Measurements from ENCODE around the gene CMKLR1.

The CMKLR1 gene

GRCh38 chr12:108375986-108376663, 37.0 kb upstream of the CMKLR1 start:
- Histone ChIP-seq H2AFZ (no peak overlapping the region), H3K4me1 (no peaks in the 10 kb centered on the region), H3K27ac (no peak overlapping the region), H3K9ac (no peak overlapping the region), H3K4me3 (ENCODE audit: low read depth, low read length) (no peak overlapping the region), H3K4me2 (ENCODE audit: low read length) (no peak overlapping the region), H3K79me2 (no peaks in the 10 kb centered on the region), H3K36me3 (ENCODE audit: control insufficient read depth, insufficient read depth, low read length) (no peaks in the 10 kb centered on the region), H3K9me3 (ENCODE audit: control insufficient read depth, low read length) (no peaks in the 10 kb centered on the region), H3K27me3 (ENCODE audit: control insufficient read depth, insufficient read depth, low read length) (no peaks in the 10 kb centered on the region)
- TF ChIP-seq, protein P1, sequence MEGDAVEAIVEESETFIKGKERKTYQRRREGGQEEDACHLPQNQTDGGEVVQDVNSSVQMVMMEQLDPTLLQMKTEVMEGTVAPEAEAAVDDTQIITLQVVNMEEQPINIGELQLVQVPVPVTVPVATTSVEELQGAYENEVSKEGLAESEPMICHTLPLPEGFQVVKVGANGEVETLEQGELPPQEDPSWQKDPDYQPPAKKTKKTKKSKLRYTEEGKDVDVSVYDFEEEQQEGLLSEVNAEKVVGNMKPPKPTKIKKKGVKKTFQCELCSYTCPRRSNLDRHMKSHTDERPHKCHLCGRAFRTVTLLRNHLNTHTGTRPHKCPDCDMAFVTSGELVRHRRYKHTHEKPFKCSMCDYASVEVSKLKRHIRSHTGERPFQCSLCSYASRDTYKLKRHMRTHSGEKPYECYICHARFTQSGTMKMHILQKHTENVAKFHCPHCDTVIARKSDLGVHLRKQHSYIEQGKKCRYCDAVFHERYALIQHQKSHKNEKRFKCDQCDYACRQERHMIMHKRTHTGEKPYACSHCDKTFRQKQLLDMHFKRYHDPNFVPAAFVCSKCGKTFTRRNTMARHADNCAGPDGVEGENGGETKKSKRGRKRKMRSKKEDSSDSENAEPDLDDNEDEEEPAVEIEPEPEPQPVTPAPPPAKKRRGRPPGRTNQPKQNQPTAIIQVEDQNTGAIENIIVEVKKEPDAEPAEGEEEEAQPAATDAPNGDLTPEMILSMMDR (IDR thresholded peaks at IDR 0.05) = no peak

GRCh38 chr12:108374596-108375320, 35.6 kb upstream of the CMKLR1 start:
- H2AFZ ChIP-seq = no peak overlapping the region
- H3K4me1 ChIP-seq = no peaks in the 10 kb centered on the region
- no peaks in the 10 kb centered on the region for H3K36me3 ChIP-seq (ENCODE audit: control insufficient read depth, insufficient read depth, low read length)
- H3K9ac ChIP-seq = no peak overlapping the region
- H3K4me2 ChIP-seq (ENCODE audit: low read length) = no peak overlapping the region
- TF ChIP-seq, protein P1 (IDR thresholded peaks at IDR 0.05) = no peak
- no peak overlapping the region for H3K27ac ChIP-seq
- H3K27me3 ChIP-seq (ENCODE audit: control insufficient read depth, insufficient read depth, low read length) = no peaks in the 10 kb centered on the region
- no peaks in the 10 kb centered on the region for H3K9me3 ChIP-seq (ENCODE audit: control insufficient read depth, low read length)
- no peaks in the 10 kb centered on the region for H3K79me2 ChIP-seq
- H3K4me3 ChIP-seq (ENCODE audit: low read depth, low read length) = no peak overlapping the region

- H3K79me2 ChIP-seq = no peaks in the 10 kb centered on the region
- H3K4me1 ChIP-seq = no peaks in the 10 kb centered on the region
- H3K9ac ChIP-seq = no peak overlapping the region
- TF ChIP-seq, protein P1 (IDR thresholded peaks at IDR 0.05) = no peak
- H3K4me3 ChIP-seq (ENCODE audit: low read depth, low read length) = no peak overlapping the region
- H3K27me3 ChIP-seq (ENCODE audit: control insufficient read depth, insufficient read depth, low read length) = no peaks in the 10 kb centered on the region
- H3K4me2 ChIP-seq (ENCODE audit: low read length) = no peak overlapping the region
- no peak overlapping the region for H3K27ac ChIP-seq
- no peak overlapping the region for H2AFZ ChIP-seq
- H3K36me3 ChIP-seq (ENCODE audit: control insufficient read depth, insufficient read depth, low read length) = no peaks in the 10 kb centered on the region
- H3K9me3 ChIP-seq (ENCODE audit: control insufficient read depth, low read length) = no peaks in the 10 kb centered on the region
These were observed 34.0 kb upstream of the CMKLR1 start for GRCh38 chr12:108373111-108373510.

- H2AFZ ChIP-seq = no peak overlapping the region
- H3K79me2 ChIP-seq = no peaks in the 10 kb centered on the region
- no peaks in the 10 kb centered on the region for H3K4me1 ChIP-seq
- H3K27me3 ChIP-seq (ENCODE audit: control insufficient read depth, insufficient read depth, low read length) = no peaks in the 10 kb centered on the region
- H3K27ac ChIP-seq = no peak overlapping the region
- TF ChIP-seq, protein P1 (IDR thresholded peaks at IDR 0.05) = no peak
- no peaks in the 10 kb centered on the region for H3K9me3 ChIP-seq (ENCODE audit: control insufficient read depth, low read length)
- H3K4me2 ChIP-seq (ENCODE audit: low read length) = no peak overlapping the region
- no peak overlapping the region for H3K4me3 ChIP-seq (ENCODE audit: low read depth, low read length)
- no peak overlapping the region for H3K9ac ChIP-seq
- H3K36me3 ChIP-seq (ENCODE audit: control insufficient read depth, insufficient read depth, low read length) = no peaks in the 10 kb centered on the region
These were observed 32.8 kb upstream of the CMKLR1 start for GRCh38 chr12:108371801-108372344.

Measured in parathyroid adenoma (tissue), 2 donors.